SHP77 (cell line): ENCODE measurements around the gene RIPOR3.
"Not testable (repeated sequence)": the region's sequence is repeated elsewhere in the genome, so short reads cannot be mapped to it uniquely, and the experiment has no call there.

Source experiments
- DNase-seq, 2 experiments: peaks; one replicate each; lab custom pipeline; 2025; lab: John Stamatoyannopoulos, UW

The RIPOR3 gene

GRCh38 chr20:50680105-50680960 lies 11.0 kb downstream of the RIPOR3 start:
- DNase-seq = no peak

GRCh38 chr20:50679753-50680104 lies 11.6 kb downstream of the RIPOR3 start:
- DNase-seq = no peak

- no peak for DNase-seq
Observed at GRCh38 chr20:50678169-50678898, 13.0 kb downstream of the RIPOR3 start.

- DNase-seq = no peak
Observed at GRCh38 chr20:50676858-50677257, 14.5 kb downstream of the RIPOR3 start.

GRCh38 chr20:50676377-50676731 lies 15.0 kb downstream of the RIPOR3 start:
- DNase-seq = not testable (repeated sequence)

- no peak for DNase-seq
Observed at GRCh38 chr20:50675671-50676376, 15.5 kb downstream of the RIPOR3 start.

GRCh38 chr20:50674138-50674825 lies 17.1 kb downstream of the RIPOR3 start:
- DNase-seq = no peak

- DNase-seq = no peak
Observed at GRCh38 chr20:50673466-50674137, 17.7 kb downstream of the RIPOR3 start.

- DNase-seq = no peak
Observed at GRCh38 chr20:50673146-50673465, 18.2 kb downstream of the RIPOR3 start.

- no peak for DNase-seq
Observed at GRCh38 chr20:50672400-50673145, 18.8 kb downstream of the RIPOR3 start.

GRCh38 chr20:50671626-50672025 lies 19.7 kb downstream of the RIPOR3 start:
- DNase-seq = no peak

GRCh38 chr20:50671010-50671409 lies 20.3 kb downstream of the RIPOR3 start:
- not testable (repeated sequence) for DNase-seq

- peak in 1 of 2 experiments; percentile 14 for DNase-seq
Observed at GRCh38 chr20:50670126-50670862, 21.0 kb downstream of the RIPOR3 start.

GRCh38 chr20:50668798-50669197 lies 22.5 kb downstream of the RIPOR3 start:
- DNase-seq = no peak

- no peak for DNase-seq
Observed at GRCh38 chr20:50668326-50668725, 23.0 kb downstream of the RIPOR3 start.

GRCh38 chr20:50666709-50667298 lies 24.5 kb downstream of the RIPOR3 start:
- DNase-seq = no peak

GRCh38 chr20:50664254-50664653 lies 27.1 kb downstream of the RIPOR3 start:
- DNase-seq = no peak

- no peak for DNase-seq
Observed at GRCh38 chr20:50663095-50663821, 28.1 kb downstream of the RIPOR3 start.

GRCh38 chr20:50659975-50660670 lies 31.2 kb downstream of the RIPOR3 start:
- DNase-seq = no peak
